22Rv1 (cell line): Measurements from ENCODE around the gene BRCA2.

Experiments used
- ZFX ChIP-seq: fragments of 450-650 bp; IDR thresholded peaks from 2 replicates; pipeline ENCODE4 v1.6.1; 2017; ENCODE audit warnings: antibody characterized with exemption, borderline replicate concordance
- TF ChIP-seq, protein P1 (sequence below): fragments of 450-650 bp; IDR thresholded peaks from 2 replicates; pipeline ENCODE4 v1.5.1; 2017; ENCODE audit warnings: mild to moderate bottlenecking

DNA sequence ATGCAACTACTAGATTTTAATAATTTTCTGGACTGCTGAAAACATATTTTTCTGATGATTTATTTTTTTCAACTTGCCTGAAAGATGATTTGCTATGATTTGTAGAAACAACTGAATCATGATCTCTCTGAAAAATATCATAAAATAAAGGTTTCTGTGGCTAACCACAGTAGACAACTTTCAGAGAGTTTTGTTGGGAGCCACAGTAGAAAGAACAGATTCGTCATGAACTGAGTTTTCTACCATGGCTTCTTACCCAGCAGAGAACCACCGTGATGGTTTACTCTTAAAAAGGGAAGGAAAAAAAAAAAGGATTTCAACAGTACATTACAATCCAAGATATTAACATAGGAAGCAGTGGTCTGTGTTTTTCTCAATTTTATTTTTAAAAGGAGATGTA lies 18.1 kb upstream of the BRCA2 start:
- TF ChIP-seq, protein P1, sequence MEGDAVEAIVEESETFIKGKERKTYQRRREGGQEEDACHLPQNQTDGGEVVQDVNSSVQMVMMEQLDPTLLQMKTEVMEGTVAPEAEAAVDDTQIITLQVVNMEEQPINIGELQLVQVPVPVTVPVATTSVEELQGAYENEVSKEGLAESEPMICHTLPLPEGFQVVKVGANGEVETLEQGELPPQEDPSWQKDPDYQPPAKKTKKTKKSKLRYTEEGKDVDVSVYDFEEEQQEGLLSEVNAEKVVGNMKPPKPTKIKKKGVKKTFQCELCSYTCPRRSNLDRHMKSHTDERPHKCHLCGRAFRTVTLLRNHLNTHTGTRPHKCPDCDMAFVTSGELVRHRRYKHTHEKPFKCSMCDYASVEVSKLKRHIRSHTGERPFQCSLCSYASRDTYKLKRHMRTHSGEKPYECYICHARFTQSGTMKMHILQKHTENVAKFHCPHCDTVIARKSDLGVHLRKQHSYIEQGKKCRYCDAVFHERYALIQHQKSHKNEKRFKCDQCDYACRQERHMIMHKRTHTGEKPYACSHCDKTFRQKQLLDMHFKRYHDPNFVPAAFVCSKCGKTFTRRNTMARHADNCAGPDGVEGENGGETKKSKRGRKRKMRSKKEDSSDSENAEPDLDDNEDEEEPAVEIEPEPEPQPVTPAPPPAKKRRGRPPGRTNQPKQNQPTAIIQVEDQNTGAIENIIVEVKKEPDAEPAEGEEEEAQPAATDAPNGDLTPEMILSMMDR = no peak
- TF ChIP-seq ZFX = no peak
